Activated effector memory CD4-positive, alpha-beta T cell treated with Interleukin-2 at 50 U/mL for 16 hours (primary cell): ENCODE measurements around the gene ADARB1.

Source experiments
- DNase-seq: peaks from one replicate; pipeline ENCODE4 v3.0.0-alpha.2; 2020

ADARB1 gene

GRCh38 chr21:45235488-45235887 is 161.1 kb downstream of the ADARB1 start:
- no peak for DNase-seq

- no peak for DNase-seq
Observed at GRCh38 chr21:45236481-45236880, 162.1 kb downstream of the ADARB1 start.

- no peak for DNase-seq
Observed at GRCh38 chr21:45237401-45237800, 163.0 kb downstream of the ADARB1 start.

GRCh38 chr21:45241357-45241756 is 167.0 kb downstream of the ADARB1 start:
- no peak for DNase-seq

- no peak for DNase-seq
Observed at GRCh38 chr21:45243603-45244002, 169.2 kb downstream of the ADARB1 start.

GRCh38 chr21:45244799-45245340 is 170.5 kb downstream of the ADARB1 start:
- no peak for DNase-seq

GRCh38 chr21:45246386-45247320 is 172.3 kb downstream of the ADARB1 start:
- no peak for DNase-seq

- no peak for DNase-seq
Observed at GRCh38 chr21:45248301-45248892, 174.0 kb downstream of the ADARB1 start.

- DNase-seq = no peak
Observed at GRCh38 chr21:45248893-45249381, 174.6 kb downstream of the ADARB1 start.

- DNase-seq = no peak
Observed at GRCh38 chr21:45249626-45250025, 175.2 kb downstream of the ADARB1 start.

GRCh38 chr21:45250272-45250671 is 175.9 kb downstream of the ADARB1 start:
- no peak for DNase-seq

GRCh38 chr21:45250914-45251634 is 176.7 kb downstream of the ADARB1 start:
- no peak for DNase-seq

- DNase-seq = no peak
Observed at GRCh38 chr21:45251635-45252447, 177.5 kb downstream of the ADARB1 start.

- no peak for DNase-seq
Observed at GRCh38 chr21:45252448-45252925, 178.1 kb downstream of the ADARB1 start.

GRCh38 chr21:45253180-45253579 is 178.8 kb downstream of the ADARB1 start:
- DNase-seq = no peak

GRCh38 chr21:45253633-45254459 is 179.5 kb downstream of the ADARB1 start:
- DNase-seq = no peak

- DNase-seq = no peak
Observed at GRCh38 chr21:45254460-45254930, 180.1 kb downstream of the ADARB1 start.

GRCh38 chr21:45255381-45256020 is 181.1 kb downstream of the ADARB1 start:
- no peak for DNase-seq

GRCh38 chr21:45256021-45256911 is 181.9 kb downstream of the ADARB1 start:
- no peak for DNase-seq
